Sigmoid colon (tissue), 7 donors: ENCODE data around the gene ACTRT1. TPM values are rescaled to one million over a fixed set of nuclear protein-coding genes. Genes with fewer than 3 reads are reported as not detected.
A peak's percentile ranks its signal among the peaks of the same experiment; 100 is the strongest.

Experiments
- DNase-seq: peaks from one replicate; pipeline ENCODE4 v3.0.0-alpha.2; 2019
- H3K27ac ChIP-seq, 4 donors: fragments of 200-600 bp; sonication (generic); one replicate each; pipeline ENCODE4 v1.5.1; 2016 to 2019; ENCODE audit warnings: mild to moderate bottlenecking in 1 of 4
- H3K27me3 ChIP-seq, 3 donors: fragments of 200-600 bp; sonication (generic); one replicate each; pipeline ENCODE4 v1.5.1; 2019; ENCODE audit warnings: mild to moderate bottlenecking in 1 of 3
- H3K36me3 ChIP-seq, 4 donors: fragments of 200-600 bp; sonication (generic); one replicate each; pipeline ENCODE4 v1.5.1; 2016 to 2019
- H3K4me1 ChIP-seq, 4 donors: fragments of 200-600 bp; sonication (generic); one replicate each; pipeline ENCODE4 v1.5.1; 2017 to 2019
- H3K4me3 ChIP-seq, 4 donors: fragments of 200-600 bp; sonication (generic); one replicate each; pipeline ENCODE4 v1.5.1; 2017 to 2019; ENCODE audit warnings: mild to moderate bottlenecking in 2 of 4, moderate library complexity in 1 of 4
- H3K9me3 ChIP-seq, 4 donors: fragments of 200-600 bp in 3 of 4; sonication (generic) in 3 of 4; one replicate each; pipeline versions ENCODE4 v1.5.1 to v1.6.1; 2013 to 2019
- CTCF ChIP-seq, 4 experiments: fragments of 450-650 bp in 3 of 4; fragments of 200-600 bp in 1 of 4; IDR thresholded peaks; one replicate each; pipeline ENCODE4 v1.5.1; 2016 to 2019; ENCODE audit warnings: antibody characterized with exemption in 4 of 4, mild to moderate bottlenecking in 3 of 4, moderate library complexity in 2 of 4
- EP300 ChIP-seq, 4 donors: sonication (generic); formaldehyde crosslinking; IDR thresholded peaks; one replicate each; pipeline ENCODE4 v1.6.1; 2017; ENCODE audit warnings: antibody characterized with exemption in 4 of 4
- POLR2A ChIP-seq, 2 donors: fragments of 450-650 bp; IDR thresholded peaks; one replicate each; pipeline ENCODE4 v1.6.1; 2016; ENCODE audit warnings: antibody characterized with exemption in 2 of 2, mild to moderate bottlenecking in 2 of 2, moderate library complexity in 2 of 2
- POLR2AphosphoS5 ChIP-seq, 4 donors: sonication (generic); formaldehyde crosslinking; IDR thresholded peaks; one replicate each; pipeline ENCODE4 v1.6.1; 2017; ENCODE audit warnings: antibody characterized with exemption in 4 of 4
- WGBS, 2 donors: extraction: QIAGEN DNeasy Blood & Tissue Kit; methylation state at CpG; one replicate each; pipeline ENCODE4 v1.1.7; 2013; 5-methylcytosine and 5-hydroxymethylcytosine counted together
- intact Hi-C: fragments of 100-400 bp; cut with DNase I; formaldehyde crosslinking; loops from one replicate; pipeline ENCODE4 v1.15.1; 2023
- polyA plus RNA-seq, 3 donors: library from polyadenylated mRNA; stranded (reverse); fragments of 200-250 nt; gene quantifications; one replicate each; pipeline ENCODE4 v1.2.3, GENCODE V29; 2013
- total RNA-seq, 4 donors: library from RNA; depleted of rRNA; stranded (reverse); fragments of >200 nt; gene quantifications; one replicate each; pipeline ENCODE4 v1.1.0, GENCODE V29; 2016
- donor health status: healthy with polysubstance abuse.
- donor health status: Bipolar disorder and iron deficiency.
- donor health status: healthy.

Gene ACTRT1
- total RNA-seq, result not detected
- polyA plus RNA-seq, result not detected

- no peak for TF ChIP-seq POLR2A (IDR thresholded peaks at IDR 0.05)
- no peak for TF ChIP-seq CTCF (IDR thresholded peaks at IDR 0.05)
- no peak for TF ChIP-seq EP300 (IDR thresholded peaks at IDR 0.05)
- TF ChIP-seq POLR2AphosphoS5 (IDR thresholded peaks at IDR 0.05), result no peak
- WGBS, 2 donors, result 53 to 78% methylated on average over 1 of the region's 1 CpG
- no peaks in the 10 kb centered on the region for H3K9me3 ChIP-seq
- no peak for DNase-seq
- no peaks in the 10 kb centered on the region for H3K36me3 ChIP-seq
- H3K4me3 ChIP-seq, result no peak within 1 kb of the TSS
- intact Hi-C loops, result no loop called here
- no peak within 1 kb of the TSS for H3K27ac ChIP-seq
- no peaks in the 10 kb centered on the region for H3K27me3 ChIP-seq
- H3K4me1 ChIP-seq, result no peaks in the 10 kb centered on the region
Observed at GRCh38 chrX:128052303-128052702, at the start of gene ACTRT1. Gene ACTRT1 (minus strand): TSS chrX:128052403. CDS start chrX:128052206, 197 bp downstream.

- Histone ChIP-seq H3K36me3 (no peaks in the 10 kb centered on the region), H3K4me3 (no peak overlapping the region), H3K27me3 (no peaks in the 10 kb centered on the region), H3K9me3 (no peaks in the 10 kb centered on the region), H3K4me1 (no peaks in the 10 kb centered on the region), H3K27ac (no peak overlapping the region)
- 41 to 63% methylated on average over 2 of the region's 2 CpGs for WGBS, 2 donors
- intact Hi-C loops, result no loop called here
- TF ChIP-seq POLR2AphosphoS5 (IDR thresholded peaks at IDR 0.05) (no peak), EP300 (IDR thresholded peaks at IDR 0.05) (no peak), CTCF (IDR thresholded peaks at IDR 0.05) (no peak), POLR2A (IDR thresholded peaks at IDR 0.05) (no peak)
- DNase-seq, result no peak
Observed at GRCh38 chrX:128078545-128078944, 26.3 kb upstream of the ACTRT1 start.

- no peak for DNase-seq
- no peaks in the 10 kb centered on the region for H3K9me3 ChIP-seq
- no peaks in the 10 kb centered on the region for H3K36me3 ChIP-seq
- TF ChIP-seq POLR2AphosphoS5 (IDR thresholded peaks at IDR 0.05) (no peak), POLR2A (IDR thresholded peaks at IDR 0.05) (no peak), EP300 (IDR thresholded peaks at IDR 0.05) (no peak), CTCF (IDR thresholded peaks at IDR 0.05) (no peak)
- intact Hi-C loops, result no loop called here
- no peaks in the 10 kb centered on the region for H3K4me1 ChIP-seq
- H3K4me3 ChIP-seq, result no peak overlapping the region
- H3K27ac ChIP-seq, result no peak overlapping the region
- WGBS, 2 donors, result 96 to 100% methylated on average over 2 of the region's 2 CpGs
- H3K27me3 ChIP-seq, result no peaks in the 10 kb centered on the region
Observed at GRCh38 chrX:128057421-128057820, 5.2 kb upstream of the ACTRT1 start.

- Histone ChIP-seq H3K4me3 (no peak overlapping the region), H3K4me1 (no peaks in the 10 kb centered on the region), H3K27ac (no peak overlapping the region), H3K27me3 (no peaks in the 10 kb centered on the region), H3K36me3 (no peaks in the 10 kb centered on the region), H3K9me3 (no peaks in the 10 kb centered on the region)
- intact Hi-C loops, result no loop called here
- TF ChIP-seq CTCF (IDR thresholded peaks at IDR 0.05) (no peak), EP300 (IDR thresholded peaks at IDR 0.05) (no peak), POLR2AphosphoS5 (IDR thresholded peaks at IDR 0.05) (no peak)
- peak; percentile 52 for DNase-seq
- WGBS, 2 donors, result 83 to 86% methylated on average over 10 of the region's 10 CpGs
Observed at GRCh38 chrX:128051526-128051925, 677 bp downstream of the ACTRT1 start.

GRCh38 chrX:128035318-128035717 is 16.9 kb downstream of the ACTRT1 start:
- Histone ChIP-seq H3K27ac (no peak overlapping the region), H3K4me1 (no peaks in the 10 kb centered on the region), H3K4me3 (no peak overlapping the region), H3K27me3 (no peaks in the 10 kb centered on the region), H3K36me3 (no peaks in the 10 kb centered on the region), H3K9me3 (no peaks in the 10 kb centered on the region)
- intact Hi-C loops, result no loop called here
- DNase-seq, result no peak
- TF ChIP-seq POLR2AphosphoS5 (IDR thresholded peaks at IDR 0.05) (no peak), CTCF (IDR thresholded peaks at IDR 0.05) (no peak), POLR2A (IDR thresholded peaks at IDR 0.05) (no peak), EP300 (IDR thresholded peaks at IDR 0.05) (no peak)
